Medulla oblongata (tissue), 1 donor: Measurements from ENCODE around the gene F8.
"Not testable (repeated sequence)": the region's sequence is repeated elsewhere in the genome, so short reads cannot be mapped to it uniquely, and the experiment has no call there.

Source experiments
- DNase-seq: peaks from one replicate; pipeline ENCODE4 v3.0.0-alpha.2; 2015; ENCODE audit errors: extremely low spot score

F8 gene

GRCh38 chrX:155031657-155032056 is 9.1 kb upstream of the F8 start:
- DNase-seq: no peak

GRCh38 chrX:155028877-155029291 is 6.4 kb upstream of the F8 start:
- DNase-seq: no peak

- no peak for DNase-seq
These were observed 5.6 kb upstream of the F8 start for GRCh38 chrX:155028129-155028528.

- DNase-seq: peak; percentile 43
These were observed 5.1 kb upstream of the F8 start for GRCh38 chrX:155027509-155028066.

- peak; percentile 93 for DNase-seq
These were observed 4.4 kb upstream of the F8 start, which contains the start of gene FUNDC2 for GRCh38 chrX:155026727-155027508. FUNDC2 (plus strand) TSS chrX:155026844; CDS start chrX:155026939, 95 bp downstream.

- DNase-seq: no peak
These were observed 3.9 kb upstream of the F8 start for GRCh38 chrX:155026420-155026726.

- no peak for DNase-seq
These were observed 1.6 kb upstream of the F8 start for GRCh38 chrX:155023907-155024833.

GRCh38 chrX:155020591-155020990 is 1.9 kb downstream of the F8 start:
- DNase-seq: no peak

GRCh38 chrX:155009994-155010472 is 12.5 kb downstream of the F8 start:
- DNase-seq: no peak

- not testable (repeated sequence) for DNase-seq
These were observed 13.9 kb downstream of the F8 start for GRCh38 chrX:155008578-155008977.

- not testable (repeated sequence) for DNase-seq
These were observed 15.4 kb downstream of the F8 start for GRCh38 chrX:155006913-155007671.

GRCh38 chrX:155006379-155006778 is 16.1 kb downstream of the F8 start:
- DNase-seq: not testable (repeated sequence)

GRCh38 chrX:155005190-155005589 is 17.3 kb downstream of the F8 start:
- DNase-seq: no peak

GRCh38 chrX:155001873-155002272 is 20.6 kb downstream of the F8 start:
- no peak for DNase-seq

GRCh38 chrX:155000841-155001240 is 21.7 kb downstream of the F8 start:
- DNase-seq: no peak

- DNase-seq: no peak
These were observed 24.2 kb downstream of the F8 start for GRCh38 chrX:154998204-154998880.

- DNase-seq: no peak
These were observed 31.0 kb downstream of the F8 start for GRCh38 chrX:154991476-154991875.

GRCh38 chrX:154991039-154991438 is 31.5 kb downstream of the F8 start:
- DNase-seq: no peak

- no peak for DNase-seq
These were observed 32.0 kb downstream of the F8 start for GRCh38 chrX:154990496-154990895.

GRCh38 chrX:154988719-154989118 is 33.8 kb downstream of the F8 start:
- DNase-seq: no peak

GRCh38 chrX:154987940-154988339 is 34.6 kb downstream of the F8 start:
- DNase-seq: no peak
